ENCODE data around the gene TSHZ3.

Gene TSHZ3

GRCh38 chr19:31339411-31339810 lies 9.8 kb downstream of the TSHZ3 start:
- no peak for DNase-seq (ENCODE audit: low read depth in 4 of 4, low spot score in 1 of 4)

- DNase-seq (ENCODE audit: low read depth in 4 of 4, low spot score in 1 of 4) = no peak
Measured at GRCh38 chr19:31338069-31338776, 11.0 kb downstream of the TSHZ3 start.

- no peak for DNase-seq (ENCODE audit: low read depth in 4 of 4, low spot score in 1 of 4)
Measured at GRCh38 chr19:31337008-31337914, 12.0 kb downstream of the TSHZ3 start.

GRCh38 chr19:31335716-31336115 lies 13.5 kb downstream of the TSHZ3 start:
- DNase-seq (ENCODE audit: low read depth in 4 of 4, low spot score in 1 of 4) = no peak

- no peak for DNase-seq (ENCODE audit: low read depth in 4 of 4, low spot score in 1 of 4)
Measured at GRCh38 chr19:31334849-31335624, 14.2 kb downstream of the TSHZ3 start.

GRCh38 chr19:31334101-31334848 lies 15.0 kb downstream of the TSHZ3 start:
- no peak for DNase-seq (ENCODE audit: low read depth in 4 of 4, low spot score in 1 of 4)

GRCh38 chr19:31332096-31332495 lies 17.1 kb downstream of the TSHZ3 start:
- DNase-seq (ENCODE audit: low read depth in 4 of 4, low spot score in 1 of 4) = no peak

GRCh38 chr19:31331536-31331935 lies 17.7 kb downstream of the TSHZ3 start:
- DNase-seq (ENCODE audit: low read depth in 4 of 4, low spot score in 1 of 4) = no peak

- no peak for DNase-seq (ENCODE audit: low read depth in 4 of 4, low spot score in 1 of 4)
Measured at GRCh38 chr19:31330761-31331160, 18.5 kb downstream of the TSHZ3 start.

- no peak for DNase-seq (ENCODE audit: low read depth in 4 of 4, low spot score in 1 of 4)
Measured at GRCh38 chr19:31330237-31330636, 19.0 kb downstream of the TSHZ3 start.

- DNase-seq (ENCODE audit: low read depth in 4 of 4, low spot score in 1 of 4) = no peak
Measured at GRCh38 chr19:31329819-31330218, 19.4 kb downstream of the TSHZ3 start.

GRCh38 chr19:31328238-31328637 lies 21.0 kb downstream of the TSHZ3 start:
- DNase-seq (ENCODE audit: low read depth in 4 of 4, low spot score in 1 of 4) = no peak

GRCh38 chr19:31326329-31327028 lies 22.8 kb downstream of the TSHZ3 start:
- no peak for DNase-seq (ENCODE audit: low read depth in 4 of 4, low spot score in 1 of 4)

GRCh38 chr19:31325342-31325741 lies 23.9 kb downstream of the TSHZ3 start:
- no peak for DNase-seq (ENCODE audit: low read depth in 4 of 4, low spot score in 1 of 4)

GRCh38 chr19:31319465-31319864 lies 29.8 kb downstream of the TSHZ3 start:
- DNase-seq (ENCODE audit: low read depth in 4 of 4, low spot score in 1 of 4) = no peak

GRCh38 chr19:31318790-31319425 lies 30.3 kb downstream of the TSHZ3 start:
- DNase-seq (ENCODE audit: low read depth in 4 of 4, low spot score in 1 of 4) = no peak

GRCh38 chr19:31317570-31317969 lies 31.7 kb downstream of the TSHZ3 start:
- no peak for DNase-seq (ENCODE audit: low read depth in 4 of 4, low spot score in 1 of 4)

GRCh38 chr19:31317093-31317492 lies 32.1 kb downstream of the TSHZ3 start:
- no peak for DNase-seq (ENCODE audit: low read depth in 4 of 4, low spot score in 1 of 4)

- no peak for DNase-seq (ENCODE audit: low read depth in 4 of 4, low spot score in 1 of 4)
Measured at GRCh38 chr19:31316201-31316951, 32.9 kb downstream of the TSHZ3 start.

Data from stimulated activated CD4-positive, alpha-beta T cell treated with anti-CD3 and anti-CD28 coated beads, Interleukin-1b, Interleukin-23, amount 100 ng/mL, for 24 hours (primary cell).